ENCODE data around the gene CLSTN1. TPM values are rescaled to one million over a fixed set of nuclear protein-coding genes. Genes with fewer than 3 reads are reported as not detected.

Gene CLSTN1
- total and polyA plus RNA-seq, 2 of the 8 experiments (the other 6 are each of a cell fraction or from before 2014, with no cell fraction given), result 34.2 to 97.4 TPM

DNA sequence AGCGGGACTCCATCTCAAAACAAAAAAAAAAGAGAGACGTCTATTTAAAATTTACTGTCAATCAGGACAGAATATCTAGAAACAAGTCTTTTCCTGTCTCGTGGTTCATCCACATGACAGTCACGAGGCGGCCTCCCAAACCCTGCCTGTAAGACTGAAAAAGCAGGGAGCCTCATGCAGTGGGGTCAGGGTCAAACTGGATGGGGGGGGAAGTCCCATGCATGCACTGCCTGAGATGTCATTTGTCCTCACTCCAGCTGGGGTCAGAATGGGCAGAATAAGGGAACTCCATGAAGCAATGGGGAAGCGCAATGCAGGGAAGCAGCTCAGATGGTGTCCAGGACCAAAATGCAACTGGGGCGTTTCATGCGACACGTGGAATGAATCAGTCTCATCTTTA, 86.7 kb downstream of the CLSTN1 start:
- peaks cover 32 to 85% (median 62%) of the 10 kb centered on the region in 4 experiments for H3K36me3 ChIP-seq (ENCODE audit: control insufficient read depth in 2 of 4, insufficient read depth in 4 of 4, low read length in 3 of 4)
- DNase-seq (ENCODE audit: low read depth in 1 of 2, low spot score in 2 of 2) (no peak), FAIRE-seq (no peak)
- ChIA-PET POLR2A (ENCODE audit: partially characterized antibody) (no interaction called here), CTCF (ENCODE audit: partially characterized antibody) (interaction anchor here (1.8 to 2.1 kb wide), 2 partner anchors 10 to 12 kb away, joined by 7 to 8 read pairs; no protein-coding TSS in a partner anchor)
- H3K79me2 ChIP-seq (ENCODE audit: control insufficient read depth in 1 of 2, insufficient read depth in 2 of 2, low read length in 2 of 2), result no peaks in the 10 kb centered on the region
- H3K23ac ChIP-seq (ENCODE audit: insufficient read length), result no peak overlapping the region
- H4K5ac ChIP-seq (ENCODE audit: insufficient read length, low read depth, low read length), result no peak overlapping the region
- no peak overlapping the region for H3K9ac ChIP-seq (replicated peaks in 1 of 4; ENCODE audit: extremely low read depth in 1 of 4, low read depth in 3 of 4, low read length in 3 of 4)
- H4K91ac ChIP-seq (replicated peaks; ENCODE audit: insufficient read length, low read length), result no peak overlapping the region
- H2BK20ac ChIP-seq (ENCODE audit: low read length), result no peak overlapping the region
- H3K23me2 ChIP-seq (ENCODE audit: low read depth, low read length), result no peaks in the 10 kb centered on the region
- H3K27ac ChIP-seq (ENCODE audit: low read depth, low read length), result no peak overlapping the region
- H3K14ac ChIP-seq (ENCODE audit: insufficient read length), result no peak overlapping the region
- no peak overlapping the region for H2AFZ ChIP-seq (ENCODE audit: low read length)
- H3K79me1 ChIP-seq (ENCODE audit: low read depth, low read length), result no peaks in the 10 kb centered on the region; the same call in 1 of the 2 replicates
- H3K4me3 ChIP-seq (ENCODE audit: extremely low read depth in 1 of 4, insufficient read depth in 2 of 4, low read depth in 3 of 4, low read length in 4 of 4), result no peak overlapping the region
- no peak overlapping the region for H2BK15ac ChIP-seq (ENCODE audit: low read length)
- no peak overlapping the region for H3K4me2 ChIP-seq (ENCODE audit: insufficient read depth in 1 of 2, low read depth in 2 of 2, low read length in 2 of 2)
- H2AK5ac ChIP-seq (ENCODE audit: low read depth, low read length), result no peak overlapping the region
- H3K56ac ChIP-seq (replicated peaks; ENCODE audit: insufficient read length, low read depth, low read length), result no peak overlapping the region
- no peaks in the 10 kb centered on the region for H4K20me1 ChIP-seq (replicated peaks in 1 of 2; ENCODE audit: control insufficient read depth in 1 of 2, insufficient read depth in 2 of 2, low read length in 2 of 2)
- no peak overlapping the region for H4K8ac ChIP-seq (ENCODE audit: extremely low read depth, insufficient read depth, low read length)
- no peaks in the 10 kb centered on the region for H3K27me3 ChIP-seq (replicated peaks in 1 of 4; ENCODE audit: control insufficient read depth in 3 of 4, extremely low read depth in 1 of 4, insufficient read depth in 3 of 4, low read length in 3 of 4)
- H3K18ac ChIP-seq (ENCODE audit: extremely low read depth, low read length), result no peak overlapping the region
- no peak overlapping the region for H2BK12ac ChIP-seq (ENCODE audit: low read depth, low read length)
- H2BK120ac ChIP-seq (replicated peaks; ENCODE audit: low read depth, low read length), result no peak overlapping the region
- 99% methylated on average over 9 of the region's 9 CpGs; no CpG with 5 or more reads in 1 of the 2 experiments for WGBS, 2 experiments (ENCODE audit: extremely low coverage in 1 of 2, insufficient coverage in 1 of 2, insufficient read length in 1 of 2, insufficient replicate concordance in 2 of 2, low coverage in 1 of 2, low lambda C conversion rate in 2 of 2, missing lambda C conversion rate in 1 of 2)
- TF ChIP-seq CEBPB (IDR thresholded peaks at IDR 0.05; ENCODE audit: low read depth, low read length) (no peak), TAF7 (optimal IDR thresholded peaks at IDR 0.05; ENCODE audit: borderline replicate concordance, low read depth, low read length) (no peak), BCL11A (IDR thresholded peaks at IDR 0.05; ENCODE audit: low read depth in 2 of 2, low read length in 2 of 2) (no peak), RNF2 (IDR thresholded peaks at IDR 0.05; ENCODE audit: borderline replicate concordance, low read depth, low read length, missing control alignments, poor library complexity, severe bottlenecking) (no peak), ASH2L (IDR thresholded peaks at IDR 0.05; ENCODE audit: low read length) (no peak), RFX5 (IDR thresholded peaks at IDR 0.05; ENCODE audit: borderline replicate concordance, low read depth, low read length) (no peak), BRCA1 (IDR thresholded peaks at IDR 0.05; ENCODE audit: low read depth, low read length) (no peak), ZNF274 (IDR thresholded peaks at IDR 0.05; ENCODE audit: borderline replicate concordance, extremely low read depth, low read length) (no peak), YY1 (IDR thresholded peaks at IDR 0.05; ENCODE audit: low read depth, low read length) (no peak), FOSL1 (IDR thresholded peaks at IDR 0.05; ENCODE audit: insufficient read depth, low read depth, low read length) (no peak), CREB1 (IDR thresholded peaks at IDR 0.05) (no peak)
- H2BK5ac ChIP-seq (ENCODE audit: low read depth, low read length), result no peak overlapping the region
- peaks cover 0 to 4% of the 10 kb centered on the region in 2 experiments; a peak in 2 of 4 replicates for H3K9me3 ChIP-seq (ENCODE audit: insufficient read depth in 2 of 2, low read depth in 1 of 2, low read length in 1 of 2)
- H3K4me1 ChIP-seq (replicated peaks in 1 of 4; ENCODE audit: control insufficient read depth in 3 of 4, insufficient read depth in 4 of 4, low read length in 3 of 4), result no peaks in the 10 kb centered on the region
- no peak overlapping the region for H3K4ac ChIP-seq (replicated peaks; ENCODE audit: insufficient read length, low read depth, low read length)

Measured in H1 (cell line).